Skin epidermis (tissue), 12 donors: ENCODE data around the gene RANBP17.
"Not testable (repeated sequence)": the region's sequence is repeated elsewhere in the genome, so short reads cannot be mapped to it uniquely, and the experiment has no call there.

Experiments
- H3K27ac ChIP-seq, 21 experiments: fragments of 200-600 bp; sonication (generic) in 11 of 21; one replicate each; pipeline ENCODE4 v1.5.0; 2020; ENCODE audit warnings: mild to moderate bottlenecking in 3 of 21, inconsistent platforms in 2 of 21, moderate library complexity in 2 of 21
- H3K4me3 ChIP-seq, 7 experiments: fragments of 200-600 bp; sonication (generic) in 2 of 7; one replicate each; pipeline ENCODE4 v1.5.0; 2020; ENCODE audit warnings: inconsistent platforms in 2 of 7, mild to moderate bottlenecking in 2 of 7, moderate library complexity in 1 of 7

The RANBP17 gene

DNA sequence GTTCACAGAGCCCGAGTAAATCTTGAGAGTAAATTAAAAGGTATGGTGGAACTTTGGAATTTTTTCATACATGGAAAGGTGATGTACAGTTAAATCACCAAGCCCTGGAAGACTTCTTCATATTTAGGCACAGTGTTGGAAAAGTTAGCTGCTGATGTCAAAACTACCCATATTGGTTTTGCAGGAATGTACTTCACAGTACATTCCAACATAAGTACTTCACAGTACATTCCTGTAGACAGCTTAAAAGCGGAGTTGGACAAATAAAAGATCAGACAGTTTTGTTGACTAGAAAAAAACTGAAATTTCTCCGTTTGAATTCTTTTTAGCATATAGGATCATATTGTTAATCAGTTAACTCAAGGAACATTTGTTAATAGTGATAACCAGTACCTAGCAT, 1.8 kb downstream of the RANBP17 start:
- no peak overlapping the region for H3K4me3 ChIP-seq
- H3K27ac ChIP-seq, result no peak overlapping the region

DNA sequence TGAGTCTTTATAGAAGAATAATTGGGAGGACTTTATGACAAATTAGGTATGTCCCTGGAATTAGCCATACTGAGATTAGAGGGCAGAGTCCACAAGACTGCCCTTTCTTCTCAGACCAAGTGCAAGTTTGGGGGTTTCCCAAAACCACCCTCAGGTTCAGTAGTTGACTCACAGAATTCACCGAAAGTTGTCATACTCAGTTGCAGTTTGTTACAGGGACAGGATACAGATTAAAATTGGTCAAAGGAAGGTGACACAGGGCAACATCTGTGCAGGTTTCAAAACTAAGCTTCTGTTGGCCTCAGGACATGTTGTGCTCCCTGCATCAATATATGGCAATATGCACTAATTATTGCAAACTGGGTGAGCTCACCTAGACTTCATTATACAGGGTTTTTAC, 3.8 kb downstream of the RANBP17 start:
- H3K27ac ChIP-seq, result no peak overlapping the region
- H3K4me3 ChIP-seq, result no peak overlapping the region

DNA sequence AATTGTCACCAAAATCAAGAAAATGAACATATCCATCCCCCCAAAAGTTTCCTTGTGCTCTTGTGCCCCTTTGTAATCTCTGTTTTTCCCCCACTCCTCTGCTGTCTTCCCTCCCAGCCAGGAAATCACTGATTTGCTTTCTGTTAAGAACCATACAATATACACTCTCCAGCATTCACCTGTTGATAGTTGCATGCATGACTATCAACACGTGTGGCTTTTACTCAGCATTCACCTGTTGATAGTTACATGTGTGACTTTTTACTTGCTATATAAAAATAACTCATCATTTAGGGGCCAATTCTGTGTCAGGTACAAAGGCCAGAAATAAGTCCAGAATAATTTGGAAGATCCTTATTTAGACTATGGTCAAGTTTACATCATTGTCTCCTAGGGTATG, 6.0 kb downstream of the RANBP17 start:
- H3K27ac ChIP-seq, result no peak overlapping the region

DNA sequence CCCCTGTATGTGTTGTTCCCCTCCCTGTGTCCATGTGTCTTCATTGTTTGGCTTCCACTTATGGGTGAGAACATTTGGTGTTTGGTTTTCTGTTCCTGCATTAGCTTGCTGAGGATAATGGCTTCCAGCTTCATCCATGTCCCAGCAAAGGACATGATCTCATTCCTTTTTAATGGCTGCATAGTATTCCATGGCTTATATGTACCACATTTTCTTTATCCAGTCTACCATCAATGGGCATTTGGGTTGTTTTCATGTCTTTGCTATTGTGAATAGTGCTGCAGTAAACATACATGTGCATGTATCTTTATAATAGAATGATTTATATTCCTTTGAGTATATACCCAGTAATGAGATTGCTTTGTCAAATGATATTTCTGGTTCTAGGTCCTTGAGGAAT, 8.6 kb downstream of the RANBP17 start:
- H3K27ac ChIP-seq, H3K4me3 ChIP-seq: not testable (repeated sequence)

More for the DNA sequence above, 6.0 kb downstream of the RANBP17 start:
- no peak overlapping the region for H3K4me3 ChIP-seq

DNA sequence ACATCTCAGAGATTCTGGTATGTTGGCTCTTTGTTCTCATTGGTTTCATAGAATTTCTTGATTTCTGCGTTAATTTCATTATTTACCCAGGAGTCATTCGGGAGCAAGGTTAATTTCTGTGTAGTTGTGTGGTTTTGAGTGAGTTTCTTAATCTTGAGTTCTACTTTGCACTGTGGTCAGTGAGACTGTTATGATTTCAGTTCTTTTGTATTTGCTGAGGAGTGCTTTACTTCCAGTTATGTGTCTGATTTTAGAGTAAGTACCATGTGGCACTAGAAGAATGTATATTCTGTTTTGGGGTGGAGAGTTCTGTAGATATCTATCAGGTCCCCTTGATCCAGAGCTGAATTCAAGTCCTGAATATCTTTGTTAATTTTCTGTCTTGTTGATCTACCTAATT, 12.2 kb downstream of the RANBP17 start:
- Histone ChIP-seq H3K4me3 (no peak overlapping the region), H3K27ac (no peak overlapping the region)

DNA sequence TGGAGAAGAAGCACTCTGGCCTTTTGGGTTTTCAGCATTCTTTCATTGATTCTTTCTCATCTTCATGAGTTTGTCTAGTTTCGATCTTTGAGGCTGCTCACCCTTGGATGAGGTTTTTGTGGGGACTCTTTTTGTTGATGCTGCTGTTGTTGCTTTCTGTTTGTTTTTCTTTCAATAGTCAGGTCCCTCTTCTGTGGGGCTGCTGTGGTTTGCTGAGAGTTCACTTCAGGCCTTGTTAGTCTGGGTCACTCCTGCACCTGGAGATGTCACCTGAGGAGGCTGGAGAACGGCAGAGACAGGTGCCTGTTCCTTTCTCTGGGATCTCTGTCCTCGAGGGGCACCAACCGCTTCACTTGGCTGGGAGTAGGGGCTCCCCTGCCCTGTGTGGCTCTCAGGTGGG, 14.0 kb downstream of the RANBP17 start:
- H3K27ac ChIP-seq, result no peak overlapping the region
- H3K4me3 ChIP-seq, result no peak overlapping the region

DNA sequence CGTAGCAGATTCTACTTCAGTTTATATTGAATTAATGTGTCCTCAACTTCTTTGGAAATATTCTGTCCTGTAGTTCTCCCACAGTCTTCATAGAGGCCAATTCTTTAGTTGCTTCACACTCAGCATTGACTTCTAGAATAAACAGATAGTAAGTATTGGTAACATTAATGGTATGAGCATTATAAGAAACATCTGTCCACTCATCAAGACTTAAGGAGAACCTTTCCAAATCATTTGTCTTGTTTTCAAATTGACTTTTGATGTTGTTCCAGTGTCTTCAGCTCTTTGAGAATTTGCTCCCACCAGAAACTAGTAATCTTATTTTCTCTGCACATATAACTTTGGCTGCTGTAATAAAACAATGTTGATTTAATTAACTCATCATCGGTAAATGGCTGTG, 18.3 kb downstream of the RANBP17 start:
- Histone ChIP-seq H3K27ac (no peak overlapping the region), H3K4me3 (no peak overlapping the region)

DNA sequence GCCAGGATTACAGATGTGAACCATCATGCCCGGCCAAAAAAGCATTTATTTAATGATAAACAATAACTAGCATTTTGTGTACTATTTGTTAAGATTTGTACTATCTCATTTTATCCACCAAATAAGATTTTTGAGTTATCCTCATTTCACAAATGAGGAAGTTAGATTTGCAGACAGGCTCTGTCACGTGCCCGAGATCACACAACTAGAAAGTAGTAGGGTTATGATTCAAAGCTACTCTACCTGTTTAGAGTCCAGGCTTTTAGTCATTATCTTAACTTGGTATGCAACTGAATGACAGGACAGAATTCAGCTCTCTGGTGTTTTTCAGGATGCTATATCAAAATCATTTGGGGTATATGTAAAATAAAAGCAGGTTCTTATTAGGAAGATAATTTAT, 20.5 kb downstream of the RANBP17 start:
- Histone ChIP-seq H3K27ac (no peak overlapping the region), H3K4me3 (no peak overlapping the region)

DNA sequence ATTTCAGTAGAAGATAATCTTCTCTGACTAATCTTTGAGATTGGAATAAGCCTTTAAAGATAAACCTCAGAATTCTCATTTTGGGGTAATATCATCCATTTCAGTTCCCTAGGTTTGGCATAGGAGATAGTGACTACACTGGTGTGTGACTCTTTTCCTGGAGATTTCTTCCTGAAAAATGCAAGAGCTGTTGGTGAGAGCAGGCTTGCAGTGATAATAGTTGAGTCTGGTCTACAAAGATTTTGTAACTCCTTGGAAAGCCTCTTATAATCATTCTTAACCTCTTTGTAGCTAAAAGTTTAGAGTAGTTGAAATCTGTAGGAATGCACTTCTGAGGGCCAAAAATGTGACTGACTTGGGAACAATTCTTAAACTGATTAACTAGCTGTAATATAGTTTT, 23.4 kb downstream of the RANBP17 start:
- H3K27ac ChIP-seq, result no peak overlapping the region
- H3K4me3 ChIP-seq, result no peak overlapping the region

DNA sequence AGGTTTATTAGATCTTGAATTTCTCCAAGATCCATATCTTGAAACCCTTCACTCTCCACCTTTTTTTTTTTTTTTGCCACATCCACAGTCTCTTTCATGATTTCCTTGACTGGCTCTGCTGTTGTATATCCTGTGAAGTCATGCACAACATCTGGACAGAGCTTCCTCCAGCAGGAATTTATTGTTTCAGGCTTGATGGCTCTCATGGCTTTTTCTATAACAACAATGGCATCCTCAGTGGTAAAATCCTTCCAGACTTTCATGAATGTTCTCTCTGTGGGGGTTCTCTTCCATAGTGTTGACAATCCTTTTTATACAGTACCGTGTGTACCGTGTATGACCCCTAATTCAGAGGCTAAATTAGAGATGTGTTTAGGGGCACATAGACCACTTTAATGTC, 24.0 kb downstream of the RANBP17 start:
- Histone ChIP-seq H3K27ac (no peak overlapping the region), H3K4me3 (no peak overlapping the region)

DNA sequence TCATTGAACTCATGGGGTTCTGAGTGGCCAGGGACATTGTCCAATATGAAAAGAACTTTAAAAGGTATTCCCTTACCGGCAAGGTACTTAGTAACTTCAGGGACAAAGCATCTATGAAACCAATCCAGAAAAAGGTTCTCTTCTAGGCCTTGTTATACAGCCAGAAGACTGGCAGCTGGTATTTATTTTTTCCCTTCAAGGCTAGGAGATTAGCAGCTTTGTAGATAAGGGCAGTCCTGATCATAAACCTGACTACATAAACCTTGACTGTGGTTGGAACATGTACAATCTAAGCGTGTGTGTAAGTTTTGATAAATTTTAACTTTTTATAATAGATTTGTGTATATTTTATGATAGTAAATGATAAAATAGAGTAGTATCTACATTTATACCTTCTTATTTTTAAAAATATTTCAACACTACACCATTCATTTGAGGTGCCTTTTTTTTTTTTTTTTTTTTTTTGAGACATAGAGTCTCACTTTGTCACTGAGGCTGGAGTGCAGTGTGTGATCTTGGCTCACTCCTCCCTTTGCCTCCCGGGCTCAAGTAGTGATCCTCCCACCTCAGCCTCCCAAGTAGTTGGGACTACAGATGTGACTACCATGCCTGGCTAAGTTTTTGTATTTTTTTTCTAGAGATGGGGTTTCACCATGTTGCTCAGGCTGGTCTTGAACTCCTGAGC, 24.5 kb downstream of the RANBP17 start:
- H3K4me3 ChIP-seq, result no peak overlapping the region
- no peak overlapping the region for H3K27ac ChIP-seq

DNA sequence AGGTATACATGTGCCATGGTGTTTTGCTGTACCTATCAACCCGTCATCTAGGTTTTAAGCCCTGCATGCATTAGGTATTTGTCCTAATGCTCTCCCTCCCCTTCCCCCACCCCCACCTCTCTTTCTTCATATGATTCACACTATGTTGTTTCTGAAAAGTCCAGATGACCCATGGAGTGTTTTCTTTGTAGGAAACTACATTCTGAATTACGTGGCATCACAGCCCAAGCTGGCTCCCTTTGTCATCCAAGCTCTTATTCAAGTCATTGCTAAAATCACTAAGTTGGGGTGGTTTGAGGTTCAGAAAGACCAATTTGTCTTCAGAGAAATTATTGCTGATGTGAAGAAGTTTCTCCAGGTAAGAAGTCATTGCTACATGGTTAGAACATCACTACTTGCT, 30.4 kb downstream of the RANBP17 start:
- no peak overlapping the region for H3K4me3 ChIP-seq
- H3K27ac ChIP-seq, result no peak overlapping the region

DNA sequence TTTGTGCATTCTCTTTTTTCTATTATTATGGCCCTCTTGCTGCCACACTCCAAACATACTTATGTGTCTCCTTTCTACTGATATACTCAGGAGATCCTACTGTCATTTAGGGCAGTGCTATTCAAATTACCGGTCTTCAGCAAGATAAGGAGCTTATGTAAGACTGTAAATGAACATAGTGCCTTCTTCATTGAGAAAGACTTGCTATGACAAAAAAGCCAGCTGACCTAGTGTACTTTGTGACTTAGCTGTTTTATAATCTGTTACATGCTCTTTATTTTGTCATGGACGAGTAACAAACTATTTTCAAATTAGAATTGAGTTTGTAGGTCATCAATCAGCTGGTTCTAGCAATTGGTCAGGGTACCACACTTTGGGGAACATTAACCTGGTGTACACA, 32.8 kb downstream of the RANBP17 start:
- no peak overlapping the region for H3K27ac ChIP-seq

DNA sequence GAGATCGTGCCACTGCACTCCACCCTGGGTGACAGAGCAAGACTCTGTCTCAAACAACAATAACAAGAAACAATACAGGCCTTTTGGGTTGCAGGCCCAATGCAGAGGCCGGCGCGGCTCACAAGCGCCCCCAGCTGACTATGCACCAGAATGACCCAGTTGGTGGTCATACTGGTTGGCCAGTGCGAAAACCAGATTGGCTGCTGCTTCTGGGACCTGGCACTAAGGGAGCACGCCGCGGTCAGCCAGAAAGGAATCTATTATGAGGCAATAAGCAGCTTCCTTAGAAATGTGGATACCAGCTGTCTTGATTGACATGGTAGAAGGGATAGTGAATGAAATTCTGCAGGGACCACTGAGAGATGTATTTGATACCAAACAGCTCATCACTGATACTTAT, 35.0 kb downstream of the RANBP17 start:
- H3K27ac ChIP-seq, result no peak overlapping the region
- no peak overlapping the region for H3K4me3 ChIP-seq

More for the DNA sequence above, 32.8 kb downstream of the RANBP17 start:
- H3K4me3 ChIP-seq, result no peak overlapping the region

DNA sequence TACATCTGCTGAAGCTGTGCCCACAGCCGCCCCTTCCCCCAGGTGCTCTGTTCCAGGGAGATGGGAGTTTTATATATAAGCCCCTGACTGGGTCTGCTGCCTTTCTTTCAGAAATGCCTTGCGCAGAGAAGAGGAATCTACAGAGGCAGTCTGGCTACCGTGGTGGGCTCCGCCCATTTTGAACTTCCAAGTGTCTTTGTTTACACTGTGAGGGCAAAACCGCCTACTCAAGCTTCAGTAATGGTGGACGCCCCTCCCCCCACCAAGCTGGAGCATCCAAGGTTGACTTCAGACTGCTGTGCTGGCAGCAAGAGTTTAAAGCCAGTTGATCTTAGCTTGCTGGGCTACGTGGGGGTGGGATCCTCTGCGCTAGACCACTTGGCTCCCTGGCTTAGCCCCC, 41.3 kb downstream of the RANBP17 start:
- Histone ChIP-seq H3K4me3 (no peak overlapping the region), H3K27ac (no peak overlapping the region)

DNA sequence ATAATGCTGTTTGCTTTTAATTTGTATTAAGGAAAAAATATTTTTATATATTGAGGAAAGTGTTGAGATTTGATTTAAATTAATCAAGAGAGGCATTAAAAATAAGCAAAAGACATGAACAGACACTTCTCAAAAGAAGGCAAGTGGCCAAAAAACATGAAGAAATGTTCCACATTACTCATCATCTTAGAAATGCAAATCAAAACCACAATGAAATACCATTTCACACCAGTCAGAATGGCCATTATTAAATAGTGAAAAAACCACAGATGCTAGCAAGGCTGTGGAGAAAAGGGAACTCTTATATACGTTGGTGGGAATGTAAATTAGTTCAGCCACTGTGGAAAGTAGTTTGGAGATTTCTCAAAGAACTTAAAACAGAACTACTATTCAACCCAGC, 45.9 kb downstream of the RANBP17 start:
- Histone ChIP-seq H3K27ac (no peak overlapping the region), H3K4me3 (no peak overlapping the region)

DNA sequence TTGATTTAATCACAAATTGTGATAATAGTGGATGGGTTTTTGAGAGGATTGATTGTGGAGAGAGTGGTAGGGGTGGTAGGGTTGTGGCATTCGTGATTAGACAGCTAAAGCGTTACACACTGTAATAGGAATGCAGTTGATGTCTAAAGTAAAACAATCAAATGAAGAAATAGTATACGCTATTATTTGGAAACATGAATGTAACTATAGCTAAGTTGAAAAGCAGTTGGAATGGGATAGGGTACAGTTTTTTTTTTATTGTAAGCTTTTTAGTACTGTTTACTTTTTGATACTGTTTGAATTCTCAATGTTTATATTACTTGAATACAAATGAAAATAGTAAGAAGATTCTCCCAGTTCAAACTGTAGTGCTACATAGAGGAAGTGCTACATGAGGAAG, 51.8 kb downstream of the RANBP17 start:
- Histone ChIP-seq H3K4me3 (no peak overlapping the region), H3K27ac (no peak overlapping the region)

DNA sequence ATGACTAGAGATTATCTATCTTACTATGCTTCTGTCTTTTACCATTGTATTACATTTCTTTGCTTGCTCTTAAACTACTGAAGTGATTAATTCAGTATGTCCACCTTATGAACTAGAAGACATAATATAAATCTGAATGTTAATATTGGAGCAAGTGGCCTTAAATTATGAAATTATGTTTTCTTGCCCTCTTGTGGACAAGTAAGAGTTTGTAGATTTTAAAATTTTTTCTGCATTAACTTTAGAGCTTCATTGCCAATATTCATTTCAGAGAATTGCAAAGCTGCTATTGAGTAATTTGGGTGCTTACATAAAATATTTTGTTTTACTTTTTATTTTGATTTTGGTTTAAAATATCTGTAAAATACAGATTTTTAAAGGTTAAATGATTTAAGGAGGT, 55.3 kb downstream of the RANBP17 start:
- H3K27ac ChIP-seq, result no peak overlapping the region
- no peak overlapping the region for H3K4me3 ChIP-seq

DNA sequence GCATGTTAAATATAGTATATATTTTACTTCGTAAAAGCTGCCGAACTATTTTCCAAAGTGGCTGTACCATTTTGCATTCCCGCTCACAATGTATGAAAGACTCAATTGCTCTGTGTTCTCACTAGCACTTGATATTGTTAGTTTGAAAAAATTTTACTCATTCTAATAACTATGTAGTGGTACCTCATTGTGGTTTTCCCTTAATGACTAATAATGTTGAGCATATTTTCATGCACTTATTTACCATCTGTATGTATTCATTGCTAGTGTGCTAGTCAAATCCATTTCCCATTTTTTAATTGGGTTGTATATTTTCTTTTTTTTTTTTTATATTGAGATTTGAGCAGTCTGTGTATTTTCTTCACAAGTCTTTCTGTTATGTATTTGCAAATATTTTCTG, 58.4 kb downstream of the RANBP17 start:
- no peak overlapping the region for H3K27ac ChIP-seq
- H3K4me3 ChIP-seq, result no peak overlapping the region

DNA sequence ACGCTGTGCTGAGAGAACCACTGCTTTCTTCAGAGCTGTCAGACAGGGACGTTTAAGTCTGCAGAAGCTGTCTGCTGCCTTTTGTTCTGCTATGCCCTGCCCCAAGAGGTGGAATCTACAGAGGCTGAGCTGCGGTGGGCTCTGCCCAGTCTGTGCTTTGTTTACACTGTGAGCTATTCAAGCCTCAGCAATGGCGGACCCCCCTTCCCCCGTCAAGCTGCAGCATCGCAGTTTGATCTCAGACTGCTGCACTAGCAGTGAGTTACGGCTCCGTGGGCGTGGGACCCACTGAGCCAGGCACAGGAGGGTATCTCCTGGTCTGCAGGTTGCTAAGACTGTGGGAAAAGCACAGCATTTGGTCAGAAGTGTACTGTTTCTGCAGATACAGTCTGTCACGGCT, 60.5 kb downstream of the RANBP17 start:
- not testable (repeated sequence) for H3K4me3 ChIP-seq, H3K27ac ChIP-seq

DNA sequence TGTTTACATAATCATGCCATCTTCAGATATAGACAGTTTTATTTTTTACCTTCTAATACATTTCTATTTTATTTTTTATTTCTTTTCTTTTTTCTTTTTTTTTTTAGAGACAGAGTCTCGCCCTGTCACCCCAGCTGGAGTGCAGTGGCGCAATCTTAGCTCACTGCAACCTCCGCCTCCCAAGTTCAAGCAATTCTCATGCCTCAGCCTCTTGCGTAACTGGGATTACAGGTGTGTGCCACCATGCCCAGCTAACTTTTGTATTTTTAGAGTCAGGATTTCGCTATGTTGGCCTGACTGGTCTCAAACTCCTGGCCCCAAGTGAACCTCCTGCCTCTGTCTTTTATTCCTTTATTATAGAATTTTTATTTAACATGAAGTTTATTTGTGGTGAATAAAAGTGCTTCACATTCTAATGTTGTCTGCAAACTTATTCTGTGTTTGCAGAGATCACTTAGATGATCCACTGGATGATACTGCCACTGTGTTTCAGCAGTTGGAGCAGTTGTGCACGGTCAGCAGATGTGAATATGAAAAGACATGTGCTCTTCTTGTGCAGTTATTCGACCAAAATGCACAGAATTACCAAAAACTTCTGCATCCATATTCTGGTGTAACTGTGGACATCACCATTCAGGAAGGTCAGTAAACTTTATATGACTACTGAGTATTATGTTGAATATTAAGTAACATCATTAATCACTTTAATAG, 62.2 kb downstream of the RANBP17 start:
- Histone ChIP-seq H3K27ac (no peak overlapping the region), H3K4me3 (no peak overlapping the region)
